Stimulated activated CD8-positive, alpha-beta memory T cell treated with anti-CD3 and anti-CD28 coated beads, Interleukin-4, amount 100 ng/mL, for 48 hours (primary cell): Measurements from ENCODE around the gene SLC25A1.
A peak's percentile ranks its signal among the peaks of the same experiment; 100 is the strongest.
"Not testable (repeated sequence)": the region's sequence is repeated elsewhere in the genome, so short reads cannot be mapped to it uniquely, and the experiment has no call there.

ENCODE experiments used
- DNase-seq: peaks from one replicate; pipeline ENCODE4 v3.0.0-alpha.2; 2020

Gene SLC25A1

DNA sequence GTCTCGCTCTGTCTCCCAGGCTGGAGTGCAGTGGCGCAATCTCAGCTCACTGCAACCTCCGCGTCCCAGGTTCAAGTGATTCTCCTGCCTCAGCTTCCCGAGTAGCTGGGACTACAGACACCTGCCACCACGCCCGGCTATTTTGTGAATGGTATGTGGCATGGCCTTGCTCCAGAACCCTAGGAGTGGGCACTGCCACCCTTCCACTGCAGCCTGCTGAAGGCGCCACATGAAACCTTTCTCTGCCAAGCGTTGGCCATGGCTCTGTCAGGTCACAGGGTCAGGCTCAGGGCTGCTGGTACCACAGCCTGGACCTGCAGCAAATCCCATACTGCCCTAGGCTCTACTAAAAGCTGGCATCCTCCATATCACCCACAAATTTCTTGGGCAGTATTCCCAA, 22.4 kb downstream of the SLC25A1 start:
- not testable (repeated sequence) for DNase-seq

DNA sequence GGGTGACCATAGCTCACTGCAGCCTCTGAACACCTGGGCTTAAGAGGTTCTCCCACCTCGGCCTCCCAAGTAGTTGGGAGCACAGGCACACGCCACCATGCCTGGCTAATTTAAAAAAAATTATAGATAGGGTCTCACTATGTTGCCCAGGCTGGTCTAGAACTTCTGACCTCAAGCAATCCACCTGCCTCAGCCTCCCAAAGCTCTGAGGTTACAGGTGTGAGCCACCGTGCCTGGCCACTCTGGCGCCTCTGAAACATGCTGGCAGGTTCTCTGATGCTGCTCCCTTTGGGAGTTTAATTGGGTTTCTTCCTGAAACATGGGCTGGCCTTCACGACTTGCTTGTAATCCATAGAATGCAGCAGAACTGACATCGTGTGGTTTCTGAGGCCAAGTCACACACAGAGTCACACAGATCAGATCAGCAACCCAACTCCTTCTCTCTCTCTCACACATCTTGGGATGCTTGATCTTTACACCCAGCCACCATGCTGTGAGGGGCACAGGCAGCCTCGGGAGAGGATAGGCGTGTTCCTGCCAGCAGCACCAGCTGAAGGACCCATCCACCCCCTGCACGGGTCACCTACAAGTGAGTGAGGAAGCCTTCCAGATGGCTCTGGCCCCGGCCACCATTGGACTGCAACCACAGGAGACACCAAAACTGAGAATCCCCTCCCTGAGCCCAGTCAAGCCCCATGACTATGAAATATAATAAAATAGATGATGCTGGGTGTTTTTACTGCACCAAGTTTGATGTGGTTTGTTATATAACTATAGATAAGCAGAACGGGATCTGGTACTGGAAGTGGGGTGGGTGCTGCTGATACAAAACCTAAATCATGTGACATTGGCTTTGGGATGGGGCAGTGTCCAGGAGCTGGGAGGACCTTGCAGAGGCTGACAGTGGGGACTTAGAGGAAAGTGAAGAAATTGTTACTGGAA, 25.3 kb downstream of the SLC25A1 start:
- DNase-seq: no peak

DNA sequence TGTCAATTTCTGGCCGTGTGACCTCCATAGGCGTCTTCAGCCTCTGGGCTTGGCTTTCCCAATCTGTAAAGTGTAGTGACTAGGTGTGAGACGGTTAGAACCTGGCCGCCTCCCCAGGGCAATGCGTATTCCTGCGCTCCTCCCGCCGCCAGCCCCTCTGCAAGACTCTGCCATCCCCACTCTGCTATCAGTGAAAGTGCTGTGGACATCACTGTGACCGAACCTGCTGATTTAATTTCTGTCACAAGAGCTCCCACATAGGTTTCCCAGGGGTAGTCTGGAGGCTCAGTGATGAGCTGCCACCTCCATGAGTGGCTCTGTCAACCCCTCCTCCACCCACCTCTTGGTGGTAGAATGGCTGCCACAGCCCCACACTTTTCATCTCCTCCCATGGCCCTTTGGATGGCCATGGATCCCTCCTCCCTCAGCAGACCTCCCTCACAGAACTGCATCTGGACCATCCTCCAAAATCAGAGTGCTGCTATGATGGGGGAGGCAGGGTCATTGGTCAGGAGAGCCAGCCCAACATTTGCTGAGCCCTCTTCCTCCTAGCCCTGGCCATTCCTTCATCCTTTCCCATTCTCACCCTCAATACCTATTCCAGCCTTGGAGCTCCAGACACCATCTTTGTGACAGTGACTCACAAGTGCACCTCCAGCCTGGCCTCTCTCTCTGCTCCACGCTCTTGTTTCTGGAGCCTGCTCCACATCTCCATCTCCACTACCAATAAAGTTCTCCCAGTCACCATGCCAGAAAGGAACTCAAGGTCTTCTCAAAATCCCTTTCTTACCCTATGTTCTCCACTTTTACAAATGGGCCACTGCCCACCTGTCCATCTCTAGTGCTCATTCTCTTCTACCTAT, 27.0 kb downstream of the SLC25A1 start:
- no peak for DNase-seq

DNA sequence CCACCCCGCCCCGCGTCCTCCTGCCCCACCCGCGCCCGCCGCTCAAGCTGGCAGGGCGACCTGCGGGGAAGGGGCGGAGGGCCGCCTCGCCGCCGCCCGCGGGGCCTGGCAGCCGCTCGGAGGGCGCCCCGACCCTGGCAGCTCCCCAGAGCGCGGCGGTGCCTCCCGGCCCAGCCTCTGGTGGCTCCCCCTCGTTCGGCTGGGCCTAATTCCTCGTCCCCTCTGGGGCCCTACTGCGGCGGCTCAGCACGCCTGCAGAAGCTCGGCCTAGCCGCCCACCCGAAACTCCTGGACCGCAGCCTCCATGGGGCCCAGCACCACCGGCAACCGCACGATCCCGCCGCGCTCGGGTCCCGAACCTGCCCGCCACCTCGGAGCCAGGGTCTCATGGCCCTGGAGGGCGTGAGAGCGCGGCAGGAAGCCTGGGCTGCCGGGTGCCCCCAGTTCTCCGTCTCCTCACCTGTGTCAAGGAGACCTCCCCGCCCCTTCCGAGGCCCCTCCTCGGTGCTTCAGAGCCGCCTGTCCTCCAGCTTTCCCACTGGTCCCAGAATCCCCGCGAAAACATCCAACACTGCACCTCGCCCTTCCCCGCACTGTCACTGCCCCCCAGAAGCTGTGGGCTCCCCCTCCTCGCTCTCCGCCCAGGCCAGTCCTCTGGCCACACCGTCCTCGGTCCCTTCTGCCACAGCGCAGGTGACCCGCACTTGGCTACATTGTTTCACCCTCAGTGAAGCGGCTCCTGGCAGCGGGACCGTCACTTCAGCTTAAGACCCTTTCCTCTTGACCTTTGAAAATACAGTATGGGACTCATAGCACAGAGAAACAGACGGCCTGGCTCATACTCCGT, 27.8 kb downstream of the SLC25A1 start:
- no peak for DNase-seq

DNA sequence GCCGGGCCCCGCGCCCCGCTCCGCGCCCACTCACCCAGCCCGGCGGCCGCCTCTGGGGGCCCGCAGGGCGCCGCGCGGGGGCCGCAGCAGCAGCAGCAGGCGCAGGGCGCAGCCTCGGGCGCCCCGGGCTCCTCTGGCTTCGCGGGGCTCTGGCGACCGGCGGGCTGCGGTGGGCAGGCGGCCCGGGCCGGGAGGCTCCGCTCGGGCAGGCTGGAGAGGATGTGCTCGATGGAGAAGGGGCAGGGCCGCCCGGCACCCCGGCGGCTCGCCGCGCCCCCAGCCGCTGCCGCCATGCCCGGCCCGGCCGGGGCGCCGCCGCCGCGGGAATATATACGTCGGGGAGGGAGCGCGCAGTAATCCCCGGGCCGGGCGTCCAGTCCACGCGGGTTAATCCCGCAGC, 28.5 kb downstream of the SLC25A1 start, which contains the start of gene GSC2:
Gene GSC2 (minus strand): TSS at position 302 of the 400 bp plus-strand sequence. CDS start 9 bp downstream, at position 293.
- no peak for DNase-seq

DNA sequence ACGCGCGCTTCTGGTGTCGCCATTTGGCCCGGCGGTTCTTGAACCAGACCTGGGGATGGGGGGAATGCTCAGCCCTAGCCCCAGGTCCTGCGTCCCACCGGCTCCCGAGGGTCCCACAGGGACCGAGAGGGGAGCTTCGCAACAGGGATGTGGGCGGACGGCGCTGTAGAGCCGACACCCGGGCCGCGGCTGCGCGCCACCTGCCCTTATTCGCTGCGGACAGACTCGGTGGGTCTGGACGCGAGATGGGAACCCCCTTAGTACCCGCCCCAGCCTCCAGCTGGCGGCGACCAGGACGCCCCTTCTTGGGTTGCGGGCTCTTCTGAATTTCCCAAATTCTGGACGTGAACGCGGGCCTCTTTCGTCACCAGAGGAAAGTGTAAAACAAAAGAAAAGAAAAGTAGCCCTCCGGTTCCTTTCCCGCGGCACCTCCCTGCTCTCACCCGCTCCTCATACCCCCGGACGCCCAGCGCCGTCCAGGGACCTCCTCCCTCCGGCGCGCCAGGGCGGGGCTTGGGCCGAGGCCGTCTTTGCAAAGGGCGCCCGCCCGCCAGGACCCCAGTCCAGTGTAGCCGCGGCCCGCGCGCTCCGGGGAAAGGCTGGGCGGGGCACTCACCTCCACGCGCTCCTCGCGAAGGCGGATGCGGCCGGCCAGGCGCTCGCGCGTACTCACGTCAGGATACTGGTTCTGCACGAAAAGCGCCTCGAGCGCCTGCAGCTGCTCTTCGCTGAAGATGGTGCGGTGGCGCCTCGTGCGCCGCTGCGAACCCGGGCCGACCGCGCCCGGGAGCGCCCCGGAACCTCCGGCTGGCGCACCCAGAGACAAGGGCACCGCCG, 29.3 kb downstream of the SLC25A1 start:
- peak; percentile 37 for DNase-seq

DNA sequence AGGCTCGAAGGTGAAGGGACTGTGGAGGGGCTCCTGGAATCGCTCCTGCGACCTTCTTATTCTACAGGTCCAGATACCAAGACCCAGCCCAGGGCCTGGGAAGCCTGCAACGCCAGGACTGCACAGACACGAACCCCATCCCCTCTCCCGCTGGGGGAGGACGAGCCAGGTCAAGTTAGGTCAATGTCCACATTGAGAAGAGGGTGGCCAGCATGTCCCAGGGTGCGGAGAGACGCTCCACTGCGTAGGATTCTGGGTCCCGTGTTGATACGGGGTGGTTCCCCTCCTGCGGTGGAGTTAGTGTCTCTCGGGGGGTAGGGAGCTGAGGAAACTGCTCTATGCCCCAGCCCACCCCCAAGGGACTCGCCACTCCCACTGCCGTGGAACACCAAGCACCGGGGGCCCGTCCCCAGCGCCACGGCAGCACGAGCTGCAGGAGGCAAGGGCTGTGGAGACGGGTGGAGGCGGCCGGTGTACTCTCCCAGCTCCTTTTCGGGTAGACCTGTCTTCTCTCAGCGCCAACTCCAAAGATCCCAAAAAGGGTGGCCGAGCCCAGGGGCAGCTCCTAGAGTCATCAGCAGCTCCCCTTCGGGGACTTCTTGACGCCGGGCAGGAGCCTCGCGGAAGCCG, 30.0 kb downstream of the SLC25A1 start:
- no peak for DNase-seq

DNA sequence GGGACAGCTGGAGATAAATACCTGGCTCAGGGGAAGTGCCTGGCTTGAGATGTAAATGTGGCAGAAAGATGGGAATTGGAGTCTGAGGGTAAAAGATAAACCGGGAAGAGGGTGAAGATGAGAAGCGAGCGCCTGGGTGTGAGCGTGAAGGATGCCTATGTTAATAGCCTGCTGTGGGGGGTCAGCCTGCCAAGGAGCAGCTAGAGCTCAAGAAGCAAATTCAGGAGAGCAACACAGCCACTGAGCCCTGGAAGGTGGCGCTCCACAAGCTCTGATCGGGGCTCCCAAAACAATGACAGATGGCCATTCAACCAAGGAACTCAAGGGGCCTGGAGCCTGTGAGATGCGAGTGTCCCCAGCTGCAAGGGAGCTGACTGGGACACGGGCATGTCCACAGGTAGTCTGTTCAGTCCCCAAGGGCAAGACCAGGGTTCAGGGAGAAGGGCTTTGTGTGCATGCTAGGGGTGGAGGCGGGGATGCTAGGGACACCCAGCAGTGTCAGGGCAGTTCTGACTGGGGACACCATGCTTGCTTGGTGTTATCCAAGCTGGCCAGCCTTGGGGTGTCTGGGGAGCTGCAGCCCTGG, 31.2 kb downstream of the SLC25A1 start:
- no peak for DNase-seq

DNA sequence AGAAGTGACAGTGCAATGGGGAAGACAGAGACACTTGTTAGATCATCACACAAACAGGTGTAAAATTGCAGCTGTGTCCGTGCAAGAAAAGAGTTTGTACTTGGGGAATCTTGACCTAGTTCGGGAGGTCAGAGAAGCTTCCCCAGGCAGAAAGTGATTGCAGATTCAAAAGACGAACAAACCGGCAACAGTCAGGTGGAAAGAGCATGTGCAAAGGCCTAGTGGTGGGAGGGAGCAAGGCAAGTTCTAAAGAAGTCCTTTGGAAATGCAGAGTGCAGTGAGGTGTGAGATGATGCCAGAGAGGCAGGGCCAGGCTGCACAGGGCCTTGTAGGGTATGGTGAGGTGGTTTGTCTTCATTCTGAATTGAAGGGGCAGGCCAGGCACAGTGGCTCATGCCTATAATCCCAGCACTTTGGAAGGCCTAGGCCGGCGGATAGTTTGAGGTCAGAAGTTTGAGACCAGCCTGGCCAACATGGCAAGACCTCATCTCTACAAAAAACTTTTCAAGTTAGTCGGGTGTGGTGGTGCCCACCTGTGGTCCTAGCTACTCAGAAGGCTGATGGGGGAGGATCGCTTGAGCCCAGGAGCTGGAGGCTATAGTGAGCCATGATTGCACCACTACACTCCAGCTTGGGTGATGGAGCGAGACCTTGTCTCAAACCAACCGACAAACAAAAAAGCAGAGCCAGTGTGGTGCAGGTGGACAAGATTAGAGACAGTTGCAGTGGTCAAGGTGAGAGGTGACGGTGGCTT, 32.1 kb downstream of the SLC25A1 start:
- no peak for DNase-seq

DNA sequence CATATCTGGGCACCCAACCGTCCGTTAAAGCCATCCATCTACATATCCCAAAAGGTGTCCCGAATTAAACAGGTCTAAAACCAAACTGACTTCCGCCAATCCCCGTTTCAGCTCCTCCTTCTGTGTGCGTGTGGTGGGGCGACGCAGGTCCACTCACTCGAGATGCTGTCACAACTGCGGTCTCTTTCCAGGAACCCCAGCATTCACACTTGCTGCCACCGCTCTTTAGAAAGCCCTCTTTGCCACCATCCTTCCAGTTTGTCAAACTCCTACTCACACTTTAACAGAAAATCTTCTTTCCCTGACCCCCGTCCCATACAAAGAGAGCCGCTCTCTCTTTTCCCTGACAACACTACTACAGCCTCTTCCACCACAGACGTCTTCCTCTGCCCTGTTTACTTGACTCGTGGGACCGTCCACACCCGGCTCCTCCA, 34.6 kb downstream of the SLC25A1 start:
- peak; percentile 56 for DNase-seq

DNA sequence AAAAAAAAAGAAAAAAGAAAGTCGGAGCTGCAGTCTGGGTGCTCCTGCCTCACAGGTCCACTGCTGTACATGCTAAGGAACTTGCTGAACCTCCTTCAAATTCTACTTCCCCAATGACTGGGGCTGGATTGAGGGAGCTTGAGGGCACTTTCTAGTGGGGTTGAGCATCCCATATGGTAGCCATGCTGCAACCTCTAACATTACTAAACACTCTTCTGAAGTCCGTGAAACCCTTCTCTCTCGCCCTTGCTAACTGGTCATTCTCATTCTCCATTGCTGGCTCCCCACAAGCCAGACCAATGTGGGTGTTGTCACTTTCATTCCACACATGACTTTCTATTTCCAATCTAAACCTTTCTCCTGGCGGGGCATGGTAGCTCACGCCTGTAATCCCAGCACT, 35.3 kb downstream of the SLC25A1 start:
- no peak for DNase-seq

DNA sequence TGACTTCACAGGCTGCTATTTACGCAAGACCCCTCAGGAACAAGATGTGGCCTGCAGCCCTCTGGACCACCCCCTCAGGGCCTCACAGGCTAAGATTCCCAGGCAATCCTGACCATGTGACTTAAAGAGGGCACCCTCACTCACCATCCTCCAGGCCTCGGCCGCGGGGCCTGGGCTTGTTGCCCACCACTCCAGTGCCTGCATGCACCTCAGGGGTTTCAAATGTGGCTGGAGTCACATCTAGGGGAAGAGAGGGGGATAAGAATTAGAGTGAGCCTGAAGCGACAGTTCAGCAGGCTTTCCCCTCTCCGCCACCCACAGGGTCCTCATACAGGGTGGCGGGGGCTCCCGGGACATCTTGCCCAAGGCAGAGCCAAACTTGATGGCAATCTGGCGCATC, 36.1 kb downstream of the SLC25A1 start:
- no peak for DNase-seq

DNA sequence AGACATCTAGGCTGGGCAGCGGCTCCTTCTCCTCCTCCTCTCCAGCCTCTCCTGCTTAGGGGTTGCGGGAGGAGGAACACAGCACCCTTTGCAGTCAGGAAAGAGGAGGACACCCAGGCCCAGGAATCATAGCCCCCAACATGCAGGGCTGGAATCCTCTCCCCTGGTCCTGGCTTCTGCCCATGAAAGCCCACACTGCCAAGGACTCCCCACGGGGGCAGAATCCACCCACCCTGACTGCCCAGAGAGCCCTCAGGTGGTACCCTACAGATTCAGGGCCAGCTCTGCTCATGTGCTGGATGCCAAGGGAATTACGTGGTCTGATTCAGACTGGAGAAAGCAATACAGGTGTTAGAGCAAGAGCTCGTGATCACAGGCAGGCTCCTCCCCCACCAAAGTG, 38.6 kb downstream of the SLC25A1 start:
- no peak for DNase-seq

DNA sequence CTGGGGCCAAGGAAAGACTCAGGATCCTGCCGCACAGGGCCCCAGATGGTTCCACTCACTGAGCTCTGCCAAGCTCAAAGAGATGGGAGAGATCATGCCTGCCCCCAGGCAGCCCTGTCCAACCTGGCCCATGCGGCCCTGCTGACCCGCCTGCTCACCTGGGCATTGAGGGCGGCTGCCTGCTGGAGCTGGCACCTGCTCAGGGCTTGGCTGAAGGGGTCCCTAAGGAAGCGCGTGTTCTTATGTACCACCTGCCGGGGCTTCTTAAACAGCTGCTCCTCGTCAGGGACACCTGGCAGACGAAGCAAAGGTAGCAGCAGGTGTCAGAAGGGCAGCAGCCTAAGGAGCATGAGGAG, 39.6 kb downstream of the SLC25A1 start:
- DNase-seq: no peak

DNA sequence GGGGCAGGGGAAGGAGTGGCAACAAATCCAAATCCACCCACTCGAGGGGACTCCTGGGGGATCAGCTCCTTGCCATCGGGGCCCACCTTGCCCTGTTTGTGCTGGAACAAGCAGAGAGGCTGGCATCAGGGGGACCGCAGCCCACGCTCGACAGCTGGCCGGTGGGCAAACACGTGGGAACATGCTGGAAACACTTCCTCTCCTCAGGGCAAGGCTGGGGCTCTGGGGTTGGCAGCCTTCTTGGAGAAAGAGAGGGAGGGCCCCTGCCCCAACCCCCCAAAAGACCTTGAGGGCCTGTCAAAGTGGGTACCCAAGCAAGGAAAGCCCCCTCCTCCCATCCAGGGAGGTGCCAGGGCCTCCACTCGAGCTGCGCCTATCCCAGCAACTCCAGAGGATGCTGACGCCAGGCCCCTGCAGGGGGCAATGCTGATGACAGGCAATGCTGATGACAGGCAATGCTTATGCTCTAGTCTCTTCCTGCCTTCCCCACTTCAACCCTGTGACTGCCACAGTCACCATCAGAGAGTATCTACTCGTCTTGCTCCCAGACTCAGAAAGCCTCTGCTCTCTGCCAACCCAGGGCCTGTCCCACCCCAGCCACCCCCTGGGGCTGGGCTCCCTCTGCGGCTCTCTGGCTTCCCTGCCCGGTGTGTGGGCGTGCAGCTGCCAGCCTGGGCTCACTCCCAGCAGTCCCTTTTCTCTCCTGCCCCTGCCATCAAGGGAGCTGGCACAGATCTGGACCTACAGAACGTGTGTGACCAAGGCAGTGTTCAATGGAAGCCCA, 40.1 kb downstream of the SLC25A1 start:
- DNase-seq: no peak

DNA sequence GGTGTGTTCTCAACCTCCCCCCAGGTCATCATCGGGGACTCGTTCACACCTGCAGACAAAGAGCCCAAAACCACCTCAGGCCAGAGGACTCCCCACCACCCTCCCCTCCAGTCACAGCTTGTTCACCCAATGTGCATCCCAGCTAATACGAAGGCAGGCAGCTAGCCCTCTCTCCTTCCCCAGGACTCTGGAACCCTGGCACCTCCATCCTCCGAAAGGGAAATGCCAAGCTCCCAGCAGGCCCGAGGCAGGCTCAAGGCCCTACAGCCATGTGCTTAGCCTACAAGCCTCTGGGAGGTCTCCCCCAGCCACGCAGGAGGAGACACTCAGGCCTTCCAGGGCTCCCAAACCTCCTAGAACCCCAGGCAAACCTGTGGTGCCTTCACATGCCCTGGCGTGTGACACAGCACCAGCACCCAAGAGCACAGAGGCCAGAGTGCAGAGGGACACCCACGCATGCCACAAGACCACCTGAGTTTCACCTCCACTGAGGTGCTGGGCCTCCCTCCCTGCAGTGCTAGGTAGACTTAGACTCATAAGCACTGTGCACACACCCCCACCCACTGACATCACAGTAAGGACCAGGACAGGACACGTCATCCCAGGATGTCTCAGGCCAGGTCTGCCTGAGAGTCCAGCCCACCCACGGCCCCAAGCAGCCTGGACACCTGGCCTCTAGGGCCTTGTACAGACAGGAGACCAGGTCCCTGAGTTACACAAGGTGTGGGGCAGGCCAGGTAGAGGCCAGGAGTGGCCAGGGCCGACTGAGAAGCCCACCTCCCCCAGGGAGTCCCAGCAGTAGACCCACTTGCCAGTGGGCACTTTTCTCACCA, 40.9 kb downstream of the SLC25A1 start:
- DNase-seq: no peak

DNA sequence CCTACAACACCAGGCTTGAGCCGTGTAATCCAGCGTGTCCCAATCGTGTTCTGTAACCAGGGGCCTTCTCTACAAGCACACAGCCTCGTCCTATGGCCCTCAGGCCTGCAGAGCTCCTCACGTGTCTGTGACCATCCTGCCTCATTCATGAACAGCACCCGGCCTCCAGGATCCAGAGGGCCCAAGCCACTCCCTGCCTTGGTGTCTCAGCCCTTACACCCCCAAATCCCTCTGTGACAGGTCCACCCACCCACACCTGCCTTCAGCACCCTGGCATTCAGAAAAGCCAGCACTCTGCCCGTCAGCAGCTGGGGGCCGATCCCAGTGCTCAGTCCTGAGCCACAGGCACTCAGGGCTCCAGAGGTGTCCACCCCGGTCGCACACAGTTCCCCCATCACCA, 41.6 kb downstream of the SLC25A1 start:
- no peak for DNase-seq

DNA sequence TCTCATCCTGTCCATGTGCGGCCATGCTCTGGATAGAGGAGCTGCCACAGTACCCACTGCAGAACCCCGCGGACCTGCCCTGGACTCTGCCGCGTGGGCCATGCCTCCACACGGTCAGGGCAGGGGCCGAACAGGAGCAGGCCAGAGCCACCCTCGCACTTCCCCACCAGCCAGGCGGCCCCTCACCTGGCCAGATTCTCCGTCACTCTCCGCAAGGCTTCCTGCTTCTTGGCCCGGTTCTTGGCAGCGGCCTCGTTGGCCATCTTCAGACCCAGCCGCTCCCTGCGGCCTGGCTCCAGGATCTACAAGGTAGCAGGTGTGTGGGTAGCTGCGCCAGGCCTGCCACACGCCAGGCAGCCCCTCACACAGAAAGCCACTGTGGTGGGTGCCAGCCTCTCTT, 43.7 kb downstream of the SLC25A1 start:
- no peak for DNase-seq
